ENCODE results near the gene NPBWR2.

The NPBWR2 gene

GRCh38 chr20:64106981-64107735 lies at the start of gene NPBWR2:
Gene NPBWR2 (minus strand): TSS chr20:64107565. CDS start chr20:64106831, 734 bp downstream.
- no peak for DNase-seq

DNA sequence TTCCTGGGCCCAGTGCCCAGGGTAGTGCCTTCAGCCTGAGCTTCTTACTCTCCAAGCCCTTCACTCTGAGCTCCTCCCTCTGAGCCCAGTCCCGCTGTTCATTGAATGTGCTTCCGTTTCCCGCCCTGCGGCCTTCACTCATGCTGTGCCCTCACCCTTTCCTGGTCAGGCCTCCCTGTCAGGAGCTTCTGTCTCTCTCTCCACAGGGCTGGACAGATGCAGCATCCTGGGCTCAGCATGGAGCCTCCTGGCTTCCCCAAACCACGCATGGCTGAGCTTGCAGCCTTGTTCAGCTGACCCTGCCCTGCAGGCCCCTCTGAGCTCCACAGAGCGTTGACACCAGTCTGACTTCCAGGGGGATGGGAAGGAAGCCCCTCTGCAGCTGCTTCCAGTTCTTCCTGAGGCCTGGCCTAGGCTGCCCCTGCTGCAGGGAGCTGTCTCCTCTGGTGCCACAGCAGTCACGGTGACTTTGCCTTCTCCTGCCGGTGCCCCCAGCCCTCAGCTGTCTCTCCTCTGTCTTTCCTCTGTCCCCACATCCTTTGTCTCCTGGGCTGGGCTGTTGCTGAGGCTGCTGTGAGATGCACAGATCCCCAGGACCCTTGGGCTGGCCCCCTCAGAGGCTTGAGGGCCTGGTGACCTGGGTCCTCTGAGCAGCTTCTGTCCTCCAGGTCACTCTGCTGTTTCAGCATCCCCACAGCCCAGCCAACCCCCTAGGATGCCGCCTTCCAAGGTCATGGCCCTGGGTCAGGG lies 48.9 kb upstream of the NPBWR2 start:
- DNase-seq = no peak

DNA sequence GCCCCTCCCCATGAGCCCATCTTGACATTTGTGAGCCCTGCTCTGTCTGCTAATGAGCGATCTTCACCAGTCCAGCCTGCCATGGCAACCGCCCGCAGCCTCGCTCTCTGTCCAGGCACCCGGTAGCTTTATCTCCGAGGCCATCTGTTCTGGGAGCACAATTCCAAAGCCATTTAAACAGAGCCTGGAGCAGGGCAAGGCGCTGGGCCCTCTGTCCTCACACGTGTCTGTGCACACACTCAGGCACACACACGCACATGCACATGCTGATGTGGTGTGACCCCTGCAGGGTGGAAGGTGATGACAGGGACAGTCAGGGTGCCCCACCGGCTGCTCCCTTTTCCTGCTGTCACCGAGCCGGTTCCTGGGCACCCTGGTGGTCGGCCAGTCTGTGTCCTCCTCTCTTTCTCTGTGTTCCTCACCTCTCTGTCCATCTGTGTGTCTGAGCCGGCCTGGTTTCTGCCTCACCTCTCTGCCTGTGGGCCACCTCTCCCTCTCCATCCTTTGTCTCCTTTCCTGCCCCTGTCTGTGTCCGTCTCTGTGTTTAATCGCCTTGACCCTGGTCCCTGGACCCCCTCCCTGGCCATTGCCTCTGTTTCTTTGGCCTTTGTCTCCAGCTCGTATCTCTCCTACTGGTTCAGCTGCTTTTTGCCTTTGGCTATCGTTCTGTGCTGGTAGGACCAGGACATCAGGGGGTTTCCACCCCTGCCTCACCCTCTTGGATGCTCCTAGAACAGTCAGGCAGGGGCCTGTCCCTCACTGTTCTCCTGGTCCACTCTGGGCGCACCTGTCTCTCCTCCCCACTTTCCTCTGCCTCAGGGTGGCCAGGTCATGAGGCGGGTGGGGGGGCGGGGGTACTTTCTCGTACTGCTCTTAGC lies 48.1 kb upstream of the NPBWR2 start:
- DNase-seq = no peak

GRCh38 chr20:64154590-64155257 lies 47.4 kb upstream of the NPBWR2 start:
- DNase-seq = no peak

- no peak for DNase-seq
Measured at GRCh38 chr20:64153861-64154589, 46.7 kb upstream of the NPBWR2 start.

DNA sequence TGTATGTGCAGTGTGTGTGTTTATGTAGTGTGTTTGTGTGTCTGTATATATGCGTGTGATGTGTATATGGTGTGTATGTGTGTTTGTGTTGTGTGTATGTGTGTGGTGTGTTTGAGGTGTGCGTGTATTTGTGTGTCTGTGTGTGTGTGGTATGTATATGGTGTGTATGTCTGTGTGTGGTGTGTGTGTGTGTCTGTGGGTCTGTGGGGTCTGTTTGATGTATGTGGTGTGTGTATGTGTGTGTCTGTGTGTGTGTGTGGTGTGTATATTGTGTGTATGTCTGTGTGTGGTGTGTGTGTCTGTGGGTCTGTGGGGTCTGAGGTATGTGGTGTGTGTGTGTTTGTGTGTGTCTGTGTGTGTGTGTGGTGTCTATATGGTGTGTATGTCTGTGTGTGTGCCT lies 46.0 kb upstream of the NPBWR2 start:
- DNase-seq = no peak

- DNase-seq = no peak
Measured at GRCh38 chr20:64152906-64153305, 45.5 kb upstream of the NPBWR2 start.

DNA sequence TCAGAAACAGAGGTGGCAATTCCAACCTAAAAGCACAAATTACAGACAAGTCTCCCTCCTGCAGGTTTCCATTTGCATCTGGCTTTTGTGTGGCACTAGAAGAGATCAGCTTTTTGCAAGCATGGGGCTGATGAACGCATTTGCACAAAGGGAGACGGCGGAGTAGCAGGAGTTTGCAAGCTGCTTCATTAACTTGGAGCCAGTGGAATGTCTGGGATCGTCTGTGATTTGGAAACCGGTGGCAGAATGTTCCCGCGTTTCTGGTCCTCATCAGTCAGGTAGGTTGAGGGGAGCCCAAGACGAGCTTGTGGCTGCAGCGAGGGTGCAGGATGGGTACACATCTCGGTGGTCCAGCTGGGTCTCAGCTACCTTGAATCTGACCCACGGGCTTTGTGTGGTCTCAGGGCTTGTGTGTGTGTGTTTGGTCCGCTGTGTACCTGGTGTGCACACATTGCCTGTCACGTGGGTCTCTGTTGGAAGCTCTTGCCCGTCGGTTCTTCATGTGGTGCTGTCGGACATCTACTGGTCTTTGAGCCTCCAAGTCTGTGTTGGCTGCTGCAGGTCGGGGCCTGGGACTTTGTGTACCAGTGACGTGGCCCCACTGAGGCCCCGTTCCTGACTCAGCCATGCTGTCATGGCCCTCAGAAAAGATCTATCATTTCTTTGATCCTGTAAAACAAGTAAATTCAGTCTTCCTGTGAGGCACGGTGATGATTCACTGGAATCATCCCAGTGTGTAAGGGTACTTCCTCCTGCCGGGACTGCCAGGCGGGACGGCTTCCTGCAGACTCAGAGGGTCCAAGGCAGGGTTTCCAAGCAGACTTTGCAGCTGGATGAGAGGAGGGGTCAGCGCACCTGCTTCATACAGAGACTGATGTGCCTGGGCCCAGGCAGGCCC lies 44.5 kb upstream of the NPBWR2 start:
- no peak for DNase-seq

DNA sequence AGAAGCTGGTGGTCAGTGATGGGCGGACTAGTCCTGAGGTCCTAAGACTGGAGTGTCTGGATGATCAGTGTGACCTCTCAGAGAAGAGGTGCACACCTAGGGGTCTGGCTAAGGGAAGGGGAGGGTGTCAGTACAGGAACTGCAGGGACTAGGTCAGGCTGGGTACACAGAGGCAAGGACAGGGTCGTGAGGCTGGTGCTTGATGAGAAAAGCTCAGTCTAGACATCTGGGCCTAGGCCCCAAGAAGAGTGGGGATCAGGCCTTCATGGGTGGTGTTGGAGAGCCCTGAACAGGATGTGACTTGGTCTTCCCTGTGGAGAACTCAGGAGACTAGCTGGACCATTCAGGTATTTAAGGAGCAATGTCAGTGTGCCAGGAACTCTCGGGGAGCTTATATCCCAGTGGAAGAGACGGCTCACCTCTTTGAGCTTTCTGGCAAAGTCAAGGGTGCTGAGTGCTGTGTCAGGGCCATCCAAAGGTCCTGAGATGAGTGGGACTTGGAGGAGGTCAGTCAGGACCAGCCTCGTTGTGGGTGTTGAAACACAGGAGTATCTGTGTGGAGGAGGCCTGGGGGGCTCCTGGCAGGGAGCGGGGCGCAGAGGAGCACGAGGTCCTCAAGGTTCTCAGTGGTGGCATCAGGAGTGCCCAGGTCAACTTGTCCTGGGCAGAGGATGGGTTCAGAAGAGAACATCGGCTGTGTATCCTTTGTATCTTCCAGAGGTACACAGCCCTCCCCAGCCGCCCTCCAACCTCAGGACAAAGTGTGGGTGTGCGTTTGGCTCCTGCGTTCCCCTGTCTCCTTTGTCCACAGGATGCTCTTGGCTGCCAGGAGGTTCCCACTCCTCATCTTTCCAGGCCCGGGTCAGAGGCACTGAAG lies 43.6 kb upstream of the NPBWR2 start:
- no peak for DNase-seq

GRCh38 chr20:64149809-64150560 lies 42.6 kb upstream of the NPBWR2 start:
- DNase-seq = no peak

- DNase-seq = no peak
Measured at GRCh38 chr20:64149141-64149540, 41.8 kb upstream of the NPBWR2 start.

GRCh38 chr20:64148581-64148980 lies 41.2 kb upstream of the NPBWR2 start:
- no peak for DNase-seq

DNA sequence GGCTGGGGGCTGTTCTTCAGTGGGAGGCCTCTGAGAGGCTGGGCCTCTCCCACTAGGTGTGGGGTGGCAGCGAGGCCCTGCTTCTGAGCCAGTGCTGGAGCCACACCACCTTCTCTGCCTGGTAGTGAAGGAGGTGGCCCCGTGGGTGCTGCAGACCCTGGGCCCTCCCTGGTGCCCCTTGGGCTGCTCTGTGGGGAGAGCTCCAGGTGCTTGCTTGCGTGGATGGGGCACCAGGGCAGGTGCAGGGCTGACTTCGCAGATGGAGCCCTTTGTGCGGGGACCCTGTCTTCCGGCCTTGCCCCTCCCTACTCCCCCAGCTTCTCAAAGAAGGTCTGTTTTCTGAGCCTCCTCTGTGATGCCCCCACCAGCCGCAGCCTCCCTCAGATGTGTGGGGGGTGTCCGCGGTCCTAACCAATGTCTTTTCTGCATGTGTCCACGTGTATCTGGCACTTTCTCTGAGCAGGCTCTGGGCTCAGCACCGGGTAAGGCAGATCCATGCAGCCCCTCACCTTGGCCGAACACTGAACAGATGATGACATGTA lies 39.6 kb upstream of the NPBWR2 start:
- DNase-seq = no peak

DNA sequence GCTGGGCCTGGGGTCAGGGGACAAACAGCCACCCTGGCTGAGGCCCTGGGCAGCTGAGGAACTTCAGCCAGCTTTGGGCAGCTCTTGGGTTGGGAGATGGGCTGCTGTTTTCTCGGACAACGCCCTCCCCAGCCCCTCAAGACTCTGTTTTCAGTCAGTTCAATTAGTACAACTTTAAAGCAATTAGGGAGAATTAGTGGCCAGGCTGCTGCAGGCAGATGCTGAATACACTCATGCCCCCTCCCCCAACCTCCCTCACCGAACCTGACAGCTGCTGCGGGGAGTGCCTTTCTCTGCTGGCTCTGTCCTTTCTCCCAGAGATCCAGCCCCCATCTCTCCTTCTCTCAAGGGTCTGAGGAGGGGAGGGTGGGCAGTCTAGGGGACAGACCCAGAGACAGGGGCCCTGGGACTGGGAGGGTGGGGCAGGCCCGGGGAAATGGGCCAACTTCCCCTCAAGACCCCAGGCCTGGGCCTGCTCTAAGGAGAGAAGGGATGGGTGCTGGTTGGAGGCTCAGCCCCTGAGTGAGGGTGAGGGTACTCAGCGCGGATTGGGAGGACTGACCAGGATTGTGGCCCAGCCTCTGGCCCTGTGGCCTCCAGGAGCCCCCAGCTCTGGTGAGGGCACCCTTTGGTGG lies 39.1 kb upstream of the NPBWR2 start:
- no peak for DNase-seq

- no peak for DNase-seq
Measured at GRCh38 chr20:64145458-64146300, 38.3 kb upstream of the NPBWR2 start.

- DNase-seq = no peak
Measured at GRCh38 chr20:64144144-64144912, 37.0 kb upstream of the NPBWR2 start.
